ENCODE measurements around the gene DYNLRB2.

The DYNLRB2 gene

GRCh38 chr16:80552277-80552676 is 11.5 kb downstream of the DYNLRB2 start:
- no peak for DNase-seq (ENCODE audit: low read depth)

DNA sequence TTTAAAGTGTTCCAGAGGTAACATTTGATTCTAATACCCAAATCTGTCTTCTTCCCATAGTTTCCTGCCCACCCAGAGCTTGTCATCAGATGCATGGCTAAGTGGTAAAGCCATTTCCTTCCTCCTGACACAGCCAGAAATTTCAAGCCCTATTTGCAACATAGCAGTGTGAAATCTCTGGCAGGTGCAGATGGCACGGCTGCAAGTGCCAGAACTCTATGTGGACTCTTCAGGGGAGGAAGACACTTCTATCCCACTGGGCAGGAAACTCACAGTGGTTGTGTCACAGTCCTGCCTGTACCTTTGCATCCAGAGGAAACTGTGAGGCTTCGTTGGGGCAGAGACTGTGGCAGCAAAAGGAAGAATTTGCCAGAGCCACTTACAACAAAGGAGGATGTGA is 13.2 kb downstream of the DYNLRB2 start:
- DNase-seq (ENCODE audit: low read depth) = no peak

GRCh38 chr16:80556481-80556880 is 15.7 kb downstream of the DYNLRB2 start:
- DNase-seq (ENCODE audit: low read depth) = no peak

DNA sequence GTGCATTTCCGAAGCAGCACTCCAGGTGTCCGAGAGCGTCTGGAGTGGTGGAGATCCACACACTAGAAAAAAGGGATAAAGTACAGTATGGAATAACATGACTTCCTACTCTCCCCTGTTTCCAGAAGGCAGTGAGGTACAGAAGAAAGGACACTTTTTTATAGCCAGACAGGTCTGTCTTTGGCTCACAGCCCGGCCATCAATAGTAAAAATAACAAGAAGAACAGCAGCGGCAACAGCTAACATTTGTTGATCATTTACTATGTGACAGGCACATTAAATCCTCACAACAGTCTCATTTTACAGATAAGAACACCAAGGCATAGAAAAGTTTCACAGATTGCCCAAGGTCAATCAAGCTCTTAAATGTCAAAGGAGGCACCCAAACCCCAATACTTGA is 16.2 kb downstream of the DYNLRB2 start:
- DNase-seq (ENCODE audit: low read depth) = no peak

- no peak for DNase-seq (ENCODE audit: low read depth)
These were observed 18.6 kb downstream of the DYNLRB2 start for GRCh38 chr16:80559369-80559768.

GRCh38 chr16:80563066-80563465 is 22.3 kb downstream of the DYNLRB2 start:
- DNase-seq (ENCODE audit: low read depth) = no peak

- no peak for DNase-seq (ENCODE audit: low read depth)
These were observed 23.6 kb downstream of the DYNLRB2 start for GRCh38 chr16:80564394-80564793.

DNA sequence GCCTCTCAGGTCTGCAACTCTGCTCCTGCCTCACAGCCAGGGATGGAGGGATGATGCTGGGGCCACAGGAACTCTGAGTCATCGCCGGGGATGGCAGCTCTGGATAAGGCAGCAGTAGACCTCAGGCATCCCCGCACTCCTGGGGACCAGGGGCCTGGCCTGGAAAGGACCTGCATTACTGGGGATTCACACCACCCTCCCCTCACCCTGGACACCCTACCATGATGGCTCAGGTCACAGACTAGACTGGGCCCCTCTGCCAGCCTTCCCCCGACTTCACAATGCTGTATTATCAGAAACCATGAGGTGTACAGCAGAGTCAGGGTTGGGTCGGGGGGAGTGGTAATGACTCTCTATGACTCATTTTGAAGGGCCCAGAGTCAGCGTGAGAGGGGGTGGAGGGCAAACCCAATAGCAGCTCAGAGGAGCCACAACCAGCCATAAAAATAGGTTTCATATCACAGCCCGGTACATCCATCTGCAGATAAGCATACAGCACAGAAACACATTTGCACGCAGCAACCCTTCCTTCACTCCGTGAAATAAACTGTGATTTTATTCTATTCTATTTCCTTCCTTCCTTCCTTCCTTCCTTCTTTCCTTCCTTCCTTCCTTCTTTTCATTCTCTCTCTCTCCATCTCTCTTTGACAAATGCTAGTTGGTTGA is 28.8 kb downstream of the DYNLRB2 start:
- DNase-seq (ENCODE audit: low read depth) = peak; percentile 30

GRCh38 chr16:80570106-80570478 is 29.3 kb downstream of the DYNLRB2 start:
- no peak for DNase-seq (ENCODE audit: low read depth)

- no peak for DNase-seq (ENCODE audit: low read depth)
These were observed 32.9 kb downstream of the DYNLRB2 start for GRCh38 chr16:80573700-80574120.

- DNase-seq (ENCODE audit: low read depth) = no peak
These were observed 35.6 kb downstream of the DYNLRB2 start for GRCh38 chr16:80576343-80576912.

DNA sequence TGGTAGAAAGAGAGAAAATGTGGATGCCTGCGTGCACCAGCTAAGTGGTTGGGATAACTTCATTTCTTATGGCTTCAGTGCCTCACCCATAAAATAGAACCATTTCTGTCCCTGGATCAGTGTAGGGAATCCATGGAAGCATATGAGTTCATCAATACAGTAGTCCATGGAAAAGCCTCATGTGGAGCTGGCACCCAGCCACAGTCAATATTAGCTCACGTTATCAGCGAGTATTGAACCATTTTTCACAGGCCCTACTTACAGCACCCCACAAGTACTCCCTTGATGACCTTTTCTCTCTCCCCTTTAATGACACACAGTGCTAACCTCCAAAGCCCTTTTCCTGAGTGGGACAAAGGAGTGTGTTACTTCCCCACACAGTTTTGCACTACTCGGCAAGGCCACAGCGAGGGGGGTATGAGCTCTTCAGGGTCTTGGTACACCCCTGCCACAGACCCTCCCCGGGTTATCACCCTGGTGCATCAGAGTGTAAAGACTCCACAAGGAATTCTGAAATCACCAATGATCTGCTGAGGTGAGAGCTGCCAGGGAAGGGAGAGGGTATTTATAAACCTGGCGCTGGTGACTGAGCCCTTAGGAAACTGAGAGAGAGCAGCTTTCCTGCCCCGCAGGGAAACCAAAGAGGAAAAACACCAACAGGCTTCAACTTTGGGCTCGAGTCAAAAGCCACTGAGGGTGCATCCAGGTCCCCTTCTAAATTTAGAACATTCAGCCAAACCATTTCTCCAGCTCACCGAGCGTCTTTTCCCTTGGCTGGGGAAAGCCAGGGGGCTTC is 36.9 kb downstream of the DYNLRB2 start:
- no peak for DNase-seq (ENCODE audit: low read depth)

DNA sequence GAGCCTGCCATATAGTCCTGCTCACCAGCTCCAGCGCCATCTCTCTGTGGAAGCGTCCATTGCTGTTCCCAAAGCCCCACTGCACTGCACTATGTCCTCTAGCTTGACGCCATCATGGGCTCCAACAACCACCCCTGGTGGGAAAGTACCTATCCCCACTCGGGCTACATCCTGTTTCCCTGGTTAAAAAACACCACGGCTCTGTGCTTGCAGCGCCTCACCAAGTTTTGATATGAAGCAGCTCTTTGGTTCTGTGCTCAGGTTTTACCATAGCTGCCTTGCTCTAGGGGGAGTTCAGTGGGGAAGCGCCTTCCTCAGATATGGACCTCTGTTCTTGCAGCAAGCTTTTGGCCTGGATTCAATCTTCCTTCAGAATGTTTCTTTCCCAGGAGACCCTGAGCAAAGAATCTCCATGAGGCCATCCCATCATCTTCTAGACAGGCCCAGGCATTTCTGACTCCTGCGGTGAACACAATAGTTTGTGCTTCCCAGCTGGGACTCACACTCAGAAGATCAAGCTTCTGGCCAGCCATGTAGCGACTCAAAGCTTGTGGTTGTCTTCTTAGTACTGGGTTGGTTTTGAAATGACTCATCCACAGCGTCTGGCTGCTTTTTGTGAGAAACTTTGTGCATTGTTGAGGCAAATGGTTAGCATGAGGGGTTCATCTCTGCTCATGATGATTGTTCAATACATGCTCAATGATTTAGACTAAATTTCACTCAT is 39.5 kb downstream of the DYNLRB2 start:
- DNase-seq (ENCODE audit: low read depth) = peak; percentile 24

DNA sequence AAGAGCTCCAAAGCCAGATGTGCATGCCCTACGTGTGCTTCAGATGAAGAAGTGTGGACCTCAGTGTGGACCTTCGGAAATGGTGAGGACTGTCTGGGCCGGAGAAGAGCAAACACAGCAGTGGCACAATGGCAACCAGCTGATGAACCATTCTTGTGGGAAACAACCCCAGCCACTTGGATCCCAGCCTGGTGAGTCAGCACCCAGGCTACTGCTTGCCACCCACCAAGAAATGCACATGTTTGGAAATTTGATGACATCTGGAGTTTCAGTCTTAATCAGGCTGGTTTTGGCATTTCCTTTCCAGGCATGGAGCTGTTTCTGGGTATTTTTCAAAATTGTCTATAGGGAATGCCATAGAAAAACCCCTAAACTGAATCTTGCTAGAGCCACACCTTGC is 42.7 kb downstream of the DYNLRB2 start:
- DNase-seq (ENCODE audit: low read depth) = no peak

GRCh38 chr16:80585764-80586163 is 45.0 kb downstream of the DYNLRB2 start:
- DNase-seq (ENCODE audit: low read depth) = no peak

- no peak for DNase-seq (ENCODE audit: low read depth)
These were observed 45.7 kb downstream of the DYNLRB2 start for GRCh38 chr16:80586476-80586875.

DNA sequence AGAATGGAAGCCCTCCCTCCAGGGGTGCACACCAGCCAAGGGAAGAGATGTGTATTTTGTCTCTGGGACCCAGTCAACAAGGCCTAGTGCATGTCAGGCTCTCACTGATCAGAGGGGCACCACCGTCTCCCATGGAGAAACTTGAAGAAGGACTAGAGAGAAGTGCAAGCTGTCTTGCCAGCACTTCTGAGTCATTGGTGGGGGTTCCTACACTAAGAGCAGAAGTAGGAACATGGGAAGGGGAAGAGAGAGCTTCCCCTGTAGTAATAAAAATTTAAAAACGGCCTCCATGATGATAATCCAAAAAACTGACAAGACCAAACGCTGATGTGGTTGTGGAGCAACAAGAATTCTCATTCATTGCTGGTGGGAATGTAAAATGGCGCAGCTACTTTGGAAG is 46.3 kb downstream of the DYNLRB2 start:
- no peak for DNase-seq (ENCODE audit: low read depth)

GRCh38 chr16:80591071-80591915 is 50.5 kb downstream of the DYNLRB2 start:
- DNase-seq (ENCODE audit: low read depth) = no peak

DNA sequence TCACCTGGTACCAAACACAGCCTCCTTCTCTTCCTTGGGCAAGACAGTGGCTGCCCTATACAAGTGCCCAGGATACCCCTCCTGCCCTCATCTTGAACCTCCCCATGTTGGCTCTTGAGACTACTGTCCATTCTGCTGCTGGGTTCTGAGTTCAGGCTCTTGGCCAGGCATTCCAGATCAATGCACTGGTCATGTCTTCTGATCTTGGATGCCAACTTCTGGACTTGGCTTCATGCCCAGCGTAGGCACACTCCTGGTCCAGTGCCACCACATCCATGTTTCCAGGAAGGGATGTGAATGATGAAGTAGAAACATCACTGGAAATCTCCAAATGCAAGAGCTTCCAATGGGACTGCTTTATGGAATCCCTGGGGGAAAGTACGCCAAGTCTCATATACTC is 51.5 kb downstream of the DYNLRB2 start:
- DNase-seq (ENCODE audit: low read depth) = no peak

- DNase-seq (ENCODE audit: low read depth) = no peak
These were observed 54.0 kb downstream of the DYNLRB2 start for GRCh38 chr16:80594756-80595155.

GRCh38 chr16:80596507-80597207 is 55.9 kb downstream of the DYNLRB2 start:
- no peak for DNase-seq (ENCODE audit: low read depth)
